ENCODE measurements around the gene ADORA1.

ADORA1 gene

DNA sequence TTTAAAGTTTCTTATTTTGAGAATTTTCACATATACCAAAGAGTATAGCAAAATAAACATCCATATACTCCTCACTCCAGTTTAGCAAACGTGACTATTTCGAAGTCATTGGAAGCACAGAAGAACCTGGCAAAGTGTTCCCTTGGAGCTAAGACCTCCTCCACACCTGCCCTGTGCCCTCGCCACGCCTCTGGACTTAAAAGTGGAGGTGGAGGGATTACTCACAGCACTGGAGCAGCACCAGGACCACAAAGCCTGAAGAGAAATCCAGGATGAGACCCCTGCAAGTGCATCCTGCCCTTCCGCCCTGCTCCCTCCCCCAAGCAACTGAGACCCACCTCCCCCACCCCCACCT lies 58.5 kb downstream of the ADORA1 start:
- DNase-seq (ENCODE audit: low read depth in 2 of 2), result no peak

DNA sequence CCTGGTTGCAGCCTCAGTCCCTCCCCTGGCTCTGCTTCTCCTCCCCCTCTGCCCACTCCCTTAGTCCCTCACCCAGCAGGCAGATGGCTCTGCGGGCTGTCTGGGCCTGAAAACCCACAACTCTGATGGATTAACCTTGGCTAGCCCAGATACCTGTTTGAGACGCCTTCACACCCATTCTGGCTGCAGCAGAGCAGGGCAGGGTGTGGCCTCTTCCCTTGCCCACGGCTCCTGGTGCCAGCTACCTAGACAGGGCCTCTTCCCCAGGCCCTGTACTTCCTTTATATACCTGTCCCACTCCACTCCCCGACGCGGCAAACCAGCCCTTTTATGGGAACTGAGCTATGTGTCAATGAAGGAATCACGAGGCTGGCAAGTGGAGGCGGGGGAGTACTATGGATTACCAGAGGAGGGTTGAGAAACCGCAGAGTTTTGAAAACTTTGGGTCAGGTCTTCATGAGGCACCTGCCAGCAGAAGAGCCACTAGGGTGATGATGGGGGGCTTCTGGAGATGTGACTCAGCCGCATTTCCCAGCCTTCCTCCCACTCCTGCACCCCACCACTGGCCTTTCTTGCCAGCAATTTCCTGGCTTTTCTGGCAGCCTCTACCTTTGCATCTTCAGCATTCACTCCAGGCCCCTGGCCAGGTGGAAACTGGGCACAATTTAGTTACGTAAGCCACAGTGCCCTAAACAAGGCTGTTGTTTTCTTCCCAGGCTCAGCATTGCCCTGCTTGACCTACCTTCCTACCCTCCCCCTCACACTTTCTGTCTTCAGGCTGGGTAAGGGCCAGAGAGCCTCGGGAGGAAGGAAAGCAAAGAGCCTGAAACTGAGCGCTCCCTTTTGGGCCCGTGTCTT lies 59.1 kb downstream of the ADORA1 start, which contains the start of gene CHI3L1:
CHI3L1 (minus strand) TSS at position 259 of the 858 bp plus-strand sequence; CDS start at position 178, 81 bp downstream.
- no peak for DNase-seq (ENCODE audit: low read depth in 2 of 2)

DNA sequence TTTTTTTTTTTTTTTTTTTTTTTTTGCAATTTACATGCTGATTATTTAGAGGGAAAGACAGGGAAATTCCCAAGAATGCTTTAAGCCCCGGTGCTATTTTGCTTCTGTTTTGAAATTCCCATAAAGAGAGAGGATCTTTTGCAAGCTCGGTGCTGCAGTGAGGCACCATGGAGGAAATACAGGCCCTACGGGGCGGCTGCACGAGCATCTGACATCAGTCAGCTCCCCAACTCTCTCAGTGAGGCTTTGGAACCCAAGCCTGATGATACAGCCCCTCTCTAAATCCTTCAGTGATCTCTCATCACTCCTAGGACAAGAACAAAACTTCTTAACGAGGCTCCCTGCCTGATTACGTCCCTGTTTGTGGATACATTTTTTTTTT lies 59.8 kb downstream of the ADORA1 start:
- DNase-seq (ENCODE audit: low read depth in 2 of 2), result no peak

- DNase-seq (ENCODE audit: low read depth in 2 of 2), result no peak
Measured at GRCh38 chr1:203187689-203188264, 60.3 kb downstream of the ADORA1 start.

- no peak for DNase-seq (ENCODE audit: low read depth in 2 of 2)
Measured at GRCh38 chr1:203188686-203189232, 61.2 kb downstream of the ADORA1 start.

- no peak for DNase-seq (ENCODE audit: low read depth in 2 of 2)
Measured at GRCh38 chr1:203189951-203190352, 62.4 kb downstream of the ADORA1 start.

DNA sequence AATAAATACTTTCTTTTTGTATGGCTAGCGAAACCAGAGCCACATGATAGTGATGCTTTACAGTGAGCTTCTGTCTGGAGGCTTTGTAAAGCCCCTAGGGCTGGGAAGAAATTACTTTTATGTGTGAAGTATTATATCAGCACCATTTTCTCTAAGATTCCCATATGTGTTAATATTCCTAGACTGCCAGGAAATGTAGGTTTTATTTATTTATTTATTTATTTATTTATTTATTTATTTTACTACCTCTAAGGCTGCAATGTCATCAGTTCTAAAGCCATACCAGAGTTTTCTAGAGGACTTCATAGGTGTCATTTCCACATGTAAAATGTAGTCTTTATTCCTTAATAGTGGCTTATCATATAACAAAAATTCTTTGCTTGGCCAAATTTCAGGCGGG lies 63.4 kb downstream of the ADORA1 start:
- no peak for DNase-seq (ENCODE audit: low read depth in 2 of 2)

- DNase-seq (ENCODE audit: low read depth in 2 of 2), result no peak
Measured at GRCh38 chr1:203196371-203196770, 68.8 kb downstream of the ADORA1 start.

DNA sequence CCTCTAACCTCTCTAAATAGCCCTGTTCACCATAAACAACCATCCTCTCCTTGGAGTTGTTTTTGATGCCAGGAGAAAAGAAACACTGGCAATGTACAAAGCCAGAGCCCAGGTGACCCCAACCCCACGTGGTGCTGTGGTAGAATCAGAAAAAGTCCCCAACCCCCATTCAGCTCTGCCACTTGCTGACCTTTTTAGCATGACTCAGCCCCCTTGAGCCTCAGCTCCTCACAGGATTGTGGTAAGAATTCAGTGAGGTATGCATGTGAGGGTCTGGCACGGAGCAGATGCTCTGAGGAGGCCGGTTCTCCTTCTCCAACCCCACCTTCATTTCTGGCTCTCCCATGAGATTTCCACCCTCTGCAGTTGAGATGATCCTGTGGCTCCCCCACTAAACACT lies 70.1 kb downstream of the ADORA1 start:
- no peak for DNase-seq (ENCODE audit: low read depth in 2 of 2)

DNA sequence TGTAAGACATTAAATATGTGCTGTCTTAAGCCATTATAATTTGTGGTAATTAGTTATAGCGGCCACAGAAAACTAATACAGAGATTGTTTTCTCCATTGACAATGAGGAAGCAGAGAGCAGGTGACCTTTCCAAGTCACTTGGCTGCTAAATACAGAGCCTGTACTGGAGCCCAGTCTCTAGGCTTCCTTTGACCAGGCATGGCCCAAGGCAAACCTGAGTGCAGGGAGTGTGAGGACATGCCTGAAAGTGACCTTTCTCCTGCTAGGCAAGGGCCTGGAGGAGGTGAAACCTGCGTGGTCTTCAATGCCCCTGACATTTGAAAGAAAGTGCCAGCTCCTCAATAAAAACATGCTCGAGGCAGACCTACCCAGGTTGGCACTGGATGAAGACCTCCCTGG lies 71.5 kb downstream of the ADORA1 start:
- DNase-seq (ENCODE audit: low read depth in 2 of 2), result no peak

- no peak for DNase-seq (ENCODE audit: low read depth in 2 of 2)
Measured at GRCh38 chr1:203199481-203199815, 71.9 kb downstream of the ADORA1 start.

DNA sequence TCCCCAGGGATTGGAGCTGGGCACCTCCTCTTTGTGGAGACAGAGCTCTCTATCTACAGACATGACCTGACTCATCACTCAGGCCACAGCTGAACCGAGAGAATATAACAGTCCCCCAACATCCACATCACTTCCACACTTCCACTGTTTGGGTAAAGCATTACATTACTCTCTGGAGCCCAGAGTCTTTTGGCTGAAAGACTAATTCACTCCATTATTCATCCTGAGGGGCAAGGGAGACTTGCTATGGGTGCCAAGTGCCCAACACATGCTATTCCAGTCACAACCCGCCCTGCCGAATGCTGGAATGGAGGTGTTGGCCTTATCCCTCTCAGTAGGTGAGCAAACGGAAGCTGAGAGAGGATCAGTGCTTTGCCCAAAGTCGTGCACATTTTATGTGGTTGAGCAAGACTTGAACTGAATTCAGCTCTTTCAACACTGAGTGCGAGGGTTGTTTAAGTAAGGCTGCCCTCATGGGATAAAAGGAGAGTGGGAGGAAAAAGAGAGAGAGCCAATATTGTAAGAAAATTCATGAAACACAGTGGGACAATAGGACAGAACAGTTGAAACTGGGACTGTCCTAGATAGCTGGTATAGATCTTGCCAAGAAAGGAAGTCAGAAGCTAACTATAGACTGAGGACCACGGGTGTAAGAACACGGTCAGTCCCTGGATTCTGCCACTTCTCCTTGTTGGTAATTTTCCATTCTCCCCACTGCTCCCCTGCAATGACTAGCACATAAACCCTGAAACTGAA lies 72.5 kb downstream of the ADORA1 start:
- no peak for DNase-seq (ENCODE audit: low read depth in 2 of 2)

GRCh38 chr1:203200916-203201315 lies 73.4 kb downstream of the ADORA1 start:
- DNase-seq (ENCODE audit: low read depth in 2 of 2), result no peak

DNA sequence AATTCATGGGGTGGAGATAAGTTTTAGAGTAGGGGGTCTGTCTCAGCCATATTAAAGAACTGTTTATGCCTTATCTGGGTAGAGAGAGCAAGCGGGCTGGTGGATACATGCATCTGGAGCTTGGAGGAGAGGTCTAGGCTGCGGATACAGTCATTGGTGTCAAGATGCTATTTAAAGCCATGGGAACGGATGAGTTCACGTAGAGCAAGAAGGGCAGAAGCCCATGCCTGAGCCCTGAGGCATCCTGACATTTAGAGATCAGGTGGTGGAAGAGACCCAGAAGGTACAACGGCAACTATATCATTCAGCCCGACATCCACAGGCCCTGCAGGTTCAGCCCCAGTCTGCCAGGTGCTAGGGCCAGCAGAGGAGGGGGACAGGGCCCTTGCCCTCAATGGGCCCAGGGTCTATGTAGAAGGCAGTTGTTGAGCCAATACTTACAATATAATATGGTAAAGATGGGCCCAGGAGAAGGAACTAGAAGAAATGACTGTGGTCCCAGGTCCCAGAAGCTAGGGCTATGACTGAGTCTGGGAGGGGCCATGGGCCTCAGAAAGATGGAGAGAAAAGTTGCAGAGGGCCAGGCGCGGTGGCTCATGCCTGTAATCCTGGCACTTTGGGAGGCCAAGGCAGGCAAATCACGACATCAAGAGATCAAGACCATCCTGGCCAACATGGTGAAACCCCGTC lies 74.1 kb downstream of the ADORA1 start:
- no peak for DNase-seq (ENCODE audit: low read depth in 2 of 2)

- no peak for DNase-seq (ENCODE audit: low read depth in 2 of 2)
Measured at GRCh38 chr1:203202431-203203245, 75.1 kb downstream of the ADORA1 start.

- DNase-seq (ENCODE audit: low read depth in 2 of 2), result no peak
Measured at GRCh38 chr1:203204756-203205155, 77.2 kb downstream of the ADORA1 start.

DNA sequence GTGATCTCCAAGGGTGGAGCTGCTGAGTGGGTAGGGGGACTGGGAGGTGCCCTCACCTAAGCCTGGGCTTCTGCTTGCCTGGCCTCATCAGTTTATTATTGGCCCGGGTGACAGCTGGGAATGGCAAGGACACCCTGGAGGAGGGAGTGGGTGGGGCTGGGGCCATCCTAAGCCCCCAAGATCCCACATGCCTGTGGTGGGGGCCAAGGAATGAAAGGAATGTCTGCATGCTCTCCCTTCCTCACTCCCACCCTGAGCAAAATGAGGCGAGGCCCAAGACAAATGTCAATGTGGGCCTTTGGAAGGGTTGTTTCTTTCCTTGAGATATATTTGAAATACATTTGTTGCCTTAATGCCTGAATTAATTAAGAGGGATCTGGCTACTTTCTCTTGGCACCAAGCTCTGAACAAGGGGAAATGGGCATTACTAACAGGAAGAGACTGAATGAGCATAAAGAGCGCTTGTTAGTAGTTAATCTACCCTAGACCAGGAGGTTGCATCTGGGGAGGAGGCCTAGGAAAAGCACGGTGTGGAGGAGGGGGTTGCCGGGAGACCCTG lies 78.7 kb downstream of the ADORA1 start:
- no peak for DNase-seq (ENCODE audit: low read depth in 2 of 2)

GRCh38 chr1:203207751-203208150 lies 80.2 kb downstream of the ADORA1 start:
- no peak for DNase-seq (ENCODE audit: low read depth in 2 of 2)

DNA sequence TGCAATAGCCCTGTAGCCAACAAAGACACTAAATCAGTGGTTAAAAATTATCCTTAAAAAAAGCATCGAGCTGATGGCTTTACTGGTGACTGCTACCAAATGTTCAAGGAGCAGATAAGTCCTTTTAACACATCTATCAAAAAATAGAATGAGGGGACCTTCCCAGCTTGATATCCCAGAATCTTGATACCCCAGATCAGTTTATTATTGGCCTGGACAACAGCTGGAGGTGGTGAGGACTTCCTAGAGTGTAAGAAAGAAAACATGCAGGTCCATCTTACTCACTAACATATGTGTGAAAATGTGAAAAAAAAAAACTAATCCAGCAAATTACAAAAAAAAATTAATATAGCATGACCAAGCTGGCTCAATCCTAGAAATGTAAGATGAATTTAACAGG lies 80.7 kb downstream of the ADORA1 start:
- no peak for DNase-seq (ENCODE audit: low read depth in 2 of 2)

- no peak for DNase-seq (ENCODE audit: low read depth in 2 of 2)
Measured at GRCh38 chr1:203210350-203210749, 82.8 kb downstream of the ADORA1 start.

DNA sequence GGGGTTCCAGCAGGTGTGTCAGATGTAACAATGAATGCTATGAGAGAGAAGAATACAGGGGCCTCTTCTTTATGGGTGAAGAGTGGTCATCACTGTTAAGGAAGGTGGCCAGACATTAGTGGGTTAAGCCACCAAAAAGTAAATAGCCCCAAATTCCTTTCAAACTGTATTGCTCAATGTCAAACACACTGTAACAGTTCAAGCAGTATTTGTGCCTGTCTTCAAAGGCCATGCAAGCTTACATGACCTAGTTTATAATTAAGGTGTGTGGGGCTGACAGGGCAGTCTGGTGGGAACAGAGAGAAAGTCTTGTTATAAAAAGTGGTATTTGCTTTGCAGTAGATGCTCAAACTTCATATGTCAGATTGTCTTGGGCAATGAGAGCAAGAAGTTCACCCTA lies 83.5 kb downstream of the ADORA1 start:
- no peak for DNase-seq (ENCODE audit: low read depth in 2 of 2)

Data from stimulated activated CD4-positive, alpha-beta T cell treated with anti-CD3 and anti-CD28 coated beads, Interleukin-15, amount 100 ng/mL, for 48 hours (primary cell).